Upper lobe of right lung (tissue), 1 donor: ENCODE results near the gene TPBG. TPM values are rescaled to one million over a fixed set of nuclear protein-coding genes. Genes with fewer than 3 reads are reported as not detected.

Source experiments
- ATAC-seq: fragments of 200-7000 bp; cut with Tn5 transposase; one replicate; pipeline ENCODE4 v1.9.1; 2020; ENCODE audit warnings: mild to moderate bottlenecking, moderate library complexity
- DNase-seq: peaks from one replicate; pipeline ENCODE4 v3.0.0-alpha.2; 2020
- H3K27ac ChIP-seq: fragments of 200-600 bp; one replicate; pipeline ENCODE4 v1.8.0; 2022
- H3K27me3 ChIP-seq: fragments of 200-600 bp; one replicate; pipeline ENCODE4 v1.8.0; 2022; ENCODE audit warnings: mild to moderate bottlenecking
- H3K36me3 ChIP-seq: fragments of 200-600 bp; one replicate; pipeline ENCODE4 v1.8.0; 2022
- H3K4me1 ChIP-seq: fragments of 200-600 bp; one replicate; pipeline ENCODE4 v1.8.0; 2022
- H3K4me3 ChIP-seq: fragments of 200-600 bp; one replicate; pipeline ENCODE4 v1.8.0; 2022; ENCODE audit warnings: mild to moderate bottlenecking
- H3K9me3 ChIP-seq: fragments of 200-600 bp; one replicate; pipeline ENCODE4 v1.8.0; 2022
- intact Hi-C: fragments of 100-400 bp; cut with DNase I; formaldehyde crosslinking; loops from one replicate; pipeline ENCODE4 v1.11.0; 2022
- total RNA-seq: library from RNA; stranded (reverse); fragmentation: NEBNext Ultra II Directional; extraction: Animal tissue kit (Norgen Biotek cat#: 25700); gene quantifications from one replicate; pipeline ENCODE4 v1.2.1, GENCODE V29; 2021
- TF ChIP-seq, protein P1 (sequence below): fragments of 200-600 bp; IDR thresholded peaks from one replicate; pipeline ENCODE4 v1.8.0; 2022; ENCODE audit warnings: antibody characterized with exemption
- donor health status: DM: no; HTN: yes; CAD: no; lungs with severe emphysema.

Gene TPBG
- total RNA-seq, 1 donor from 2014 or later = 12.4 TPM

DNA sequence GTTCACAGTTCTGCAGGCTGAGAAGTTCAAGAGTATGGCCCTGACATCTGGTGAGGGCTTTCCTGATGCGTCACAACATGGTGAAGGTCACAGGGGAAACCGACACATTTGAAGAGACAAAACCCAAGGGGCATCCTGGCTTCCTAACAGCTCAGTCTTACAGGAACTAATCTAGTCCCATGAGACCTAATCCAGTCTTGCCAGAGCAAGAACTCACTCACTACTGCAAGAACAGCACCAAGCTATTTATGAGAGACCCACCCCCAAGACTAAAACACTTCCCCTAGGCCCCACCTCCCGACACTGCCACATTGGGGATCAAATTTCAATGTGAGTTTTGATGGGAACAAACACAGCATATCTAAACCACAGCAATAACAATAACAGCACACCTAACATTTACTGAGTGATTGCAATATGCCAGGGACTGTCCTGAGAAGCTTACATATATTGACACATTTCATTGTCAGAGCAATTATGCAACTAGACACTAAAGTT is 46.6 kb downstream of the TPBG start:
- no peaks in the 10 kb centered on the region for H3K9me3 ChIP-seq
- H3K27me3 ChIP-seq = no peaks in the 10 kb centered on the region
- ATAC-seq (no peak), DNase-seq (no peak)
- H3K36me3 ChIP-seq = no peaks in the 10 kb centered on the region
- TF ChIP-seq, protein P1, sequence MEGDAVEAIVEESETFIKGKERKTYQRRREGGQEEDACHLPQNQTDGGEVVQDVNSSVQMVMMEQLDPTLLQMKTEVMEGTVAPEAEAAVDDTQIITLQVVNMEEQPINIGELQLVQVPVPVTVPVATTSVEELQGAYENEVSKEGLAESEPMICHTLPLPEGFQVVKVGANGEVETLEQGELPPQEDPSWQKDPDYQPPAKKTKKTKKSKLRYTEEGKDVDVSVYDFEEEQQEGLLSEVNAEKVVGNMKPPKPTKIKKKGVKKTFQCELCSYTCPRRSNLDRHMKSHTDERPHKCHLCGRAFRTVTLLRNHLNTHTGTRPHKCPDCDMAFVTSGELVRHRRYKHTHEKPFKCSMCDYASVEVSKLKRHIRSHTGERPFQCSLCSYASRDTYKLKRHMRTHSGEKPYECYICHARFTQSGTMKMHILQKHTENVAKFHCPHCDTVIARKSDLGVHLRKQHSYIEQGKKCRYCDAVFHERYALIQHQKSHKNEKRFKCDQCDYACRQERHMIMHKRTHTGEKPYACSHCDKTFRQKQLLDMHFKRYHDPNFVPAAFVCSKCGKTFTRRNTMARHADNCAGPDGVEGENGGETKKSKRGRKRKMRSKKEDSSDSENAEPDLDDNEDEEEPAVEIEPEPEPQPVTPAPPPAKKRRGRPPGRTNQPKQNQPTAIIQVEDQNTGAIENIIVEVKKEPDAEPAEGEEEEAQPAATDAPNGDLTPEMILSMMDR = no peak
- no peak overlapping the region for H3K4me3 ChIP-seq
- intact Hi-C loops = no loop called here
- H3K27ac ChIP-seq = no peak overlapping the region
- no peaks in the 10 kb centered on the region for H3K4me1 ChIP-seq

DNA sequence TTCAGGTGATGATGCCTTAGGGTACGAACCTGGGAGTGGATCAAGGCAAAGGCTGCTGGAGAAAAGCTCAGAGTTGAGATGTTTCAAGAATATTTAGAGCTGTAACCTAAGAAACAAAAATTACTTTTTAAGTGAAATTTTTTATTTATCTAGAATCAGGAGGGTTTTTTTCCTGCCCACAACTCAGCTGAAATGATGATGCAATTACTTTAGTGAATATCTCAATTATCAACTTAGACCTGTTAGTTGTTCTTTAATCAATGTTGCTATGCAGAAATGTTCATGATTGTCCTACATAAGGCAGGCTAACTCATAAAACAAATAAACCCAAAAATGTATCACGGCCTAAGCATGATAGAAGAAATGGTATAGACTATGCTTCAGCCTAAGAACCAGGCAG is 50.3 kb downstream of the TPBG start:
- Histone ChIP-seq H3K27me3 (no peaks in the 10 kb centered on the region), H3K9me3 (no peaks in the 10 kb centered on the region), H3K36me3 (no peaks in the 10 kb centered on the region), H3K4me1 (no peaks in the 10 kb centered on the region), H3K4me3 (no peak overlapping the region), H3K27ac (no peak overlapping the region)
- no peak for DNase-seq
- TF ChIP-seq, protein P1 = no peak
- intact Hi-C loops = no loop called here
- no peak for ATAC-seq

DNA sequence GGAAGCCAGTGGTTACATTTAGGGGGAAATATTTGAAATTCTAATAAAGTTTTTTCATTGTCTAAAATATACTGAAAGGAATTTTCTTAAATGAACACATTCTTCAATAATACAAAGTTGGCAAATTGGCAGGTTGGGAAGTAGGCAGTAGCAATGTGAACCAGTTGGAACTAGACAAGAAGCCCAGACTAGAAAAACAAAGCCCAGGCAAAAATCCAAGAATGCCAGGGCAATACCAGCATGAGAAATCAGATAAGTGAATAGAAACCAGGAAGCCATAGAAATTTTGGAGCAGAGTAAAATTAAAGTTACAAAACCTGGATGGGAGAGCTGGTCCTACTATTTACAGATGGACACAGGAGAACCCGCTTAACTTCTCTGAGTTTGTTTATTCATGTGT is 52.2 kb downstream of the TPBG start:
- H3K4me3 ChIP-seq = no peak overlapping the region
- H3K27me3 ChIP-seq = no peaks in the 10 kb centered on the region
- no peaks in the 10 kb centered on the region for H3K36me3 ChIP-seq
- intact Hi-C loops = no loop called here
- no peaks in the 10 kb centered on the region for H3K9me3 ChIP-seq
- no peaks in the 10 kb centered on the region for H3K4me1 ChIP-seq
- TF ChIP-seq, protein P1 = no peak
- H3K27ac ChIP-seq = no peak overlapping the region
- DNase-seq = no peak
- ATAC-seq = no peak

DNA sequence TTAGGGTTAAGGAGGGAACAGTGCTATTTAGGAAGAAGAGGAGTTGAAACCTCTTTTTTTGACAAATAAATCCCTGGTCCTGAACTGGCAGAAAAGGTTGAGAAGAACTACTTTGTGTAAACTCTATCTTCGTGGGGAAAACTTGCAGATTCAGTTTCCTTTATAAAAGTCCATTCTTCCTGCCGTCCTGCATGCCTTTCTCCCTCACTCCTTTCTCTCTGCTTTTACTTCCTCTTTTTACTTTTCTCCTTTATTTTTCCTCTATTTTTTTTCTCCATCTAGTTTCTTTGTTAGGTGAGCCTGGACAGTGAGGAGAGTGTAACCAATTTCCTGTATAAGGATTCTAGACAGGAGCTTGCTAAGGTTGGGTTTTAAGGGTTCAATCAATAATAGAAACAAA is 52.7 kb downstream of the TPBG start:
- Histone ChIP-seq H3K4me1 (no peaks in the 10 kb centered on the region), H3K27me3 (no peaks in the 10 kb centered on the region), H3K36me3 (no peaks in the 10 kb centered on the region), H3K27ac (no peak overlapping the region), H3K4me3 (no peak overlapping the region), H3K9me3 (no peaks in the 10 kb centered on the region)
- intact Hi-C loops = no loop called here
- no peak for DNase-seq
- TF ChIP-seq, protein P1 = no peak
- ATAC-seq = no peak

Other genes with a start within 250 kb of the TPBG start
- 29.4 TPM for gene IBTK, start 116.1 kb upstream of the TPBG start, total RNA-seq